GM12891 (cell line): Measurements from ENCODE around the gene CTNNA3. TPM values are rescaled to one million over a fixed set of nuclear protein-coding genes. Genes with fewer than 3 reads are reported as not detected.
A peak's percentile ranks its signal among the peaks of the same experiment; 100 is the strongest.
"Not testable (repeated sequence)": the region's sequence is repeated elsewhere in the genome, so short reads cannot be mapped to it uniquely, and the experiment has no call there.

ENCODE experiments used
- DNase-seq: peaks from one replicate; pipeline ENCODE4 v3.0.0; 2011; ENCODE audit warnings: low spot score; ENCODE audit not compliant: insufficient read length
- FAIRE-seq: peaks from 2 replicates; lab custom pipeline; 2011; peaks lifted over from hg19 to GRCh38; lab: Jason Lieb, UNC
- PAX5 ChIP-seq: IDR thresholded peaks from 2 replicates; pipeline ENCODE4 v1.6.1; 2011; ENCODE audit warnings: low read length, moderate library complexity, mild to moderate bottlenecking; ENCODE audit not compliant: insufficient read depth, severe bottlenecking
- POLR2A ChIP-seq: IDR thresholded peaks from 2 replicates; pipeline ENCODE4 v1.6.1; 2011; ENCODE audit warnings: low read depth, low read length, control low read depth
- POLR2AphosphoS5 ChIP-seq: IDR thresholded peaks from 2 replicates; pipeline ENCODE4 v1.6.1; 2011; ENCODE audit warnings: low read depth, low read length, control low read depth
- POU2F2 ChIP-seq: IDR thresholded peaks from 2 replicates; pipeline ENCODE4 v1.6.1; 2011; ENCODE audit warnings: low read depth, mild to moderate bottlenecking, control low read depth, low read length, moderate library complexity
- SPI1 ChIP-seq: IDR thresholded peaks from 2 replicates; pipeline ENCODE4 v1.6.1; 2011; ENCODE audit warnings: low read depth, low read length, control low read depth
- TAF1 ChIP-seq: IDR thresholded peaks from 2 replicates; pipeline ENCODE4 v1.6.1; 2011; ENCODE audit warnings: low read depth, low read length, control low read depth
- polyA plus RNA-seq: library from polyadenylated mRNA; unstranded; fragments of >200 nt; gene quantifications from one replicate; pipeline ENCODE4 v1.2.1, GENCODE V29; 2012; ENCODE audit warnings: low read depth, missing spikeins, inconsistent platforms; ENCODE audit not compliant: missing spikeins

The CTNNA3 gene
- 0.21 TPM for polyA plus RNA-seq

DNA sequence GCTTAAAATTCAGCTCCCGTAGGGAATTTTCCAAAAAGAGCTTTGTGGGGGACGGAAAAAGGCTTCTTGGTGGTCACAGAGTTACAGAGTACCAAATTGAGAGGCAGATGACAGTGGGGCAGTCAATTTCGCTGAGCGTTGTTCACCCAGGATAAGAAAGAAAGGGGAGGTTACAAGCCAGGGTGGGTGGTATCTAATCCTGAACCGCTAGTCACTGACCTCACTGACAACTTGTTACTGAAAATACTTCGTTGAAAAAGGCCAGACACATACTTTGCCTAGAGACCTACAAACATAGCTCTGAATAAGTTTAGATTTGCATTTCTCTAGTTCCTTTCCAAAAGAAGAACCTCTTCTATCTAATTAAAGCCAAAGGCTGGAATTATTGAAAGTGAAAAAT lies at the start of gene CTNNA3:
TSS of gene CTNNA3 (minus strand) at position 167 of the 400 bp plus-strand sequence.
- DNase-seq = no peak
- TF ChIP-seq POLR2A (no peak), PAX5 (no peak), POLR2AphosphoS5 (no peak), POU2F2 (no peak), SPI1 (no peak), TAF1 (no peak)
- FAIRE-seq = no peak

DNA sequence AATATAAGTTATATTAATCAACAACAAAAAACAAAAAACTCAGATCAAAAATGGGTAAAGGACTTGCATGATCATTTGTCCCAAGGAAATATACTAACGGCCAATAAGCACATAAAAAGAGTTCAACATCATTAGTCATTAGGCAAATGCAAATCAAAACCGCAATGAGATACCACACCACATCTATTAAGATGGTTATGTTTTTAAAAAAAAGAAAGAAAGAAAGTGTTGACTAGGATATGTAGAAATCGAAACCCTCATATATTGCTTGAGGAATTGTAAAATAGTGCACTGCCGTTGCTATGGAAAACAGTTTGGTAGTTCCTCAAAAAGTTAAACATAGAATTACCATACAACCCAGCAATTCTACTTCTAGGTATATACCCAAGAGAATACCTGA lies 39.4 kb upstream of the CTNNA3 start:
- FAIRE-seq (no peak), DNase-seq (no peak)
- TF ChIP-seq PAX5 (no peak), POLR2A (no peak), POU2F2 (no peak)

DNA sequence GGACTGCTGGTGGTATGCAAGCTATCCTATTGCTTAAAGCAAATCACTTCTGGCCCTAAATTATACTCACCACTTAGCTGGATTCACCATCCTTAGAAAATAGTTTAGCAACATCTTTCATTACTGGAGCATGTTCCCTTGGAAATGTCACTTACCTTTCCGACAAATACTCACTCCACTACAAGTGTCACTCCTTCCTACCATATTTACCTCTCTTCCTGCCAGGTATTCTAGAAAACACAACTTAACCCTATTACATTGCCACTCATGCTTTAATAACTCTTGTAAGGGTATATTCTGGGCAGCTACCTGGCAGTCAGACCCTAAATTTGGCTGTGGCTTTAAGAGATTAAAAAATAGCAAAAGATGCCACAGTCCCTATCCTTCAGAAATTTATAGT lies 37.5 kb upstream of the CTNNA3 start:
- DNase-seq = no peak
- TF ChIP-seq SPI1 = no peak
- TF ChIP-seq POU2F2 = no peak
- TF ChIP-seq POLR2A = no peak
- no peak for TF ChIP-seq POLR2AphosphoS5
- TF ChIP-seq TAF1 = no peak
- TF ChIP-seq PAX5 = no peak
- FAIRE-seq = no peak

DNA sequence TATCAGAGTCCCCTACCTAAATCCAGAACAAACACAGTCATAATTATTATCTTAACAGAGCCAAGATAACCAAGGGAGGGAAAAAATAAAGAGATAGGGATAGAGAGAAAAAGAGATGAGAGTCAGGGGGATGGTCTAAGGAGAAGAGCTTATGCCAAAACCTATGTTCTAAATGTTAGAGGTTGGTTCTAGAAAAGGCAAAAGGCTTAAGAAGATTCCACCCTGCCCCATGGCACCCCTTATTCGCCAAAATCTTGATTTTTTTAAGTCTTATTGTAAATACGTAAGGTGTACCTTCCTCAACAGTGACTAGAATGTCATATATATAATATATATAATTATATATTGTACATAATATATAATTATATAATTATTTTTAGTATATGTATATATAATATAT lies 29.6 kb upstream of the CTNNA3 start:
- TF ChIP-seq POLR2A (no peak), SPI1 (no peak), POU2F2 (no peak), POLR2AphosphoS5 (no peak), TAF1 (no peak)
- no peak for FAIRE-seq

DNA sequence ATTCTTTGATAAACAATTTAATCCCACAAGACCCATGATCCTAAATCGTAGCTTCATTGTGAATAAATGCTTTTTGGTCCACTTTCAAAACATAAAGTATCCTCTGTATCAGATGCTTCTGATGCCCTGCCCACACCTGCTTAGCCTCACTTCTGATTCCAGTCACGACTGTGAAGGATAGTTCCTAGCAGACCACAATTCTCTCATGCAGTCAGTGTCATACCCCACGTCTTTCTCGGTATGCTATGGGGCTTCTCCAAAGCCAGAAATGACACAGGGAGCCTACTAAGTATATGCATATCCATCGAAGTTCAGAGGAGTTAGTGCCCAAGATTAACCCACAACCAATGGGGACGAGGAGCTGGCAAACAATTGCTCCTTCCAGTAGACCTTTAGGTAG lies 27.6 kb upstream of the CTNNA3 start:
- no peak for DNase-seq
- TF ChIP-seq TAF1 = no peak
- no peak for FAIRE-seq

More for the DNA sequence above, 29.6 kb upstream of the CTNNA3 start:
- no peak for DNase-seq

DNA sequence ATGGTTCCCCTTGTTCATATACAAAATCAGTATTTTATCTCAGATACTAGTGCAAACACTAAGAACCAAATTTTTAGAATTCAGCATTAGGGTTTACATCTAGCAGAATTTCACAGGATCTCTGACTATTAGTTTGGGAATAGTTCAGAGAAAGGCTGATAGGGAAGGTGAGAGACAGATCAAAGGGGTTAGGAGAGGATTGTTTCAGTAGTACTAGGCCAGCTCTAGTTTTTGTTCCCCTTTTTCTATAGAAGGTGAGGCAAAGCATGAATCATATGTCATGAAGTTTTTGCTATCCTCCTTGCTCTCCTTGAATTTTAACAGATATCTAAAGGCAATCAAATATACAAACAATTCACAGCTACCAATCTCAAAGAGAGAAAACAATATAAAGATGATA lies 26.1 kb upstream of the CTNNA3 start:
- FAIRE-seq (peak; percentile 60), DNase-seq (no peak)
- TF ChIP-seq TAF1 (no peak), POLR2A (no peak), POLR2AphosphoS5 (no peak), PAX5 (no peak), SPI1 (no peak), POU2F2 (no peak)

DNA sequence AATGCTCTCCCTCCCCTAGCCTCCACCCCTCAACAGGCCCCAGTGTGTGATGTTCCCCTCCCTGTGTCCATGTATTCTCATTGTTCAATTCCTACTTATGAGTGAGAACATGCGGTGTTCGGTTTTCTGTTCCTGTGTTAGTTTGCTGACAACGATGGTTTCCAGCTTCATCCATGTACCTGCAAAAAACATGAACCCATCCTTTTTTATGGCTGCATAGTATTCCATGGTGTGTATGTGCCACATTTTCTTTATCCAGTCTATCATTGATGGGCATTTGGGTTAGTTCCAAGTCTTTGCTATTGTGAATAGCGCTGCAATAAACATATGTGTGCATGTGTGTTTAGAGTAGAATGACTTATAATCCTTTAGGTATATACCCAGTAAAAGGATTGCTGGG lies 20.5 kb upstream of the CTNNA3 start:
- not testable (repeated sequence) for FAIRE-seq

DNA sequence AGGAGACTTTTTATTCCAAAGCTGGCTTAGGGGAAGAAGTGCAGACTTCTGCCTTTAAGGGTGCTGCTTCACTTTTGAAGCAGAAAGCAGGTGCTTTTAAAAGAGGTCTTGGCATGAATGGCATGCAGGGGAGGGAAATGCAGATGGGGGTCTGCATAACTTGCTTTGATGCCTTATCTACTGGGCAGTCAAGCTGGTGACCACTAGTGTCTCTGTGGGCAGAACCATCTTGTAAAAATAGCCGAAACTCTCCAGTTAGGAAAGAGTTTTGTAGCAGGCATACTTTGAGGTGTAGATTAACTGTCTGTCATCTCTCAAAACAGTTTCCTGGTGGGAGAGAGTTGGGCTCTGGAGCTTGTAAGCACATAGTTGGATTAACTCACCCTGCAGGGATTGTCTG lies 9.9 kb upstream of the CTNNA3 start:
- FAIRE-seq (no peak), DNase-seq (no peak)
- TF ChIP-seq POU2F2 = no peak
- no peak for TF ChIP-seq POLR2A
- no peak for TF ChIP-seq POLR2AphosphoS5
- TF ChIP-seq PAX5 = no peak
- no peak for TF ChIP-seq SPI1

More for the DNA sequence above, 20.5 kb upstream of the CTNNA3 start:
- DNase-seq = not testable (repeated sequence)

DNA sequence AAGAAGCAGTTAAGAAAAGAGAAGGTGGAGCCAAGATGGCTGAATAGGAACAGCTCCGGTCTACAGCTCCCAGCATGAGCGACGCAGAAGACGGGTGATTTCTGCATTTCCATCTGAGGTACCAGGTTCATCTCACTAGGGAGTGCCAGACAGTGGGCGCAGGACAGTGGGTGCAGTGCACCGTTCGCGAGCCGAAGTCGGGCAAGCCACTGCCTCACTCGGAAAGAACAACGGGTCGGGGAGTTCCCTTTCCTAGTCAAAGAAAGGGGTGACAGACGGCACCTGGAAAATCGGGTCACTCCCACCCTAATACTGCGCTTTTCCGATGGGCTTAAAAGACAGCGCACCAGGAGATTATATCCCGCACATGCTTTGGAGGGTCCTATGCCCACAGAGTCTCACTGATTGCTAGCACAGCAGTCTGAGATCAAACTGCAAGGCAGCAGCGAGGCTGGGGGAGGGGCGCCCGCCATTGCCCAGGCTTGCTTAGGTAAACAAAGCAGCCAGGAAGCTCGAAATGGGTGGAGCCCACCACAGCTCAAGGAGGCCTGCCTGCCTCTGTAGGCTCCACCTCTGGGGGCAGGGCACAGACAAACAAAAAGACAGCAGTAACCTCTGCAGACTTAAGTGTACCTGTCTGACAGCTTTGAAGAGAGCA lies 3.7 kb upstream of the CTNNA3 start:
- not testable (repeated sequence) for DNase-seq, FAIRE-seq

DNA sequence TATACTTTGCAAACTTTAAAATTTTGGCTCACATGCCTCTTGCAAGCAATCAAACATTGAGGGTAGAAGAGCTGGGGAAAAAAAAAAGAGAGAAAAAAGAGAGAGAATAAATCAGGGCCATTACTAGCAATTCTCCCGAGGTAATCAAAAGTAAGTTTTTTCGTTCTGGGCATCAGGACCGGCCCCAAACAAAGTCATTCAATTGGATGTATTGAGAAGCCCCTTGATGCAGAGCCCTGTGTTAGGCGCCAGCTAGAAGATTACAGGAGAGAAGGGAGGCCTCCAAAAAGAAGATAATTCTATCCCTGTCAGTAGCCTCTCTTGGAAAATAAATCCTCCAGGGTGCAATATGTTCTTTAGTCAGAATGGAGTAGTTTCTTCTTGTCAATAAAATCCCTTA lies 2.2 kb upstream of the CTNNA3 start:
- no peak for DNase-seq
- no peak for TF ChIP-seq TAF1
- TF ChIP-seq POU2F2 = no peak
- no peak for TF ChIP-seq POLR2AphosphoS5
- TF ChIP-seq SPI1 = no peak
- TF ChIP-seq PAX5 = no peak
- TF ChIP-seq POLR2A = no peak
- no peak for FAIRE-seq

DNA sequence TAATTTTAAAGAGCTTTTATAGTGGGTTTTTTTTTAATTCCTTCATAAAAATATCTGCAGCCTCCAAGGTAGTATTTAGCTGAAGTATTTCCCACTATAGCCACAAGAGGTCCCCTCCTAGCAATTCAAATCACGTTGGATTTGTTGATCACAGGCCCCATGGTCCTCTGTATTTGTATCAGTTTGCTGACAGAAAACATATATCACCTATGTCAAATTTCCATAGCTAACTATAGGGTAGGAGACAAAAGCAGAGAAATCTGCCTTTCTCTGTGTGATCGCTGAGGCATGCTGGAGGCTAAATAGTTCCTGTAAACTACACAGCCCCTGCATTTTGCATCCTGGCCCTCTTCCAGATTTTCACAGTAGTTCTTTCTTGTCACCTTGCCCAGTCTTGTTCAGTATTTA lies 1.7 kb upstream of the CTNNA3 start:
- TF ChIP-seq POLR2A (no peak), TAF1 (no peak), POU2F2 (no peak), POLR2AphosphoS5 (no peak), SPI1 (no peak), PAX5 (no peak)
- DNase-seq (peak; percentile 30), FAIRE-seq (peak; percentile 47)
